ENCODE results near the gene SPECC1L.
"Not testable (repeated sequence)": the region's sequence is repeated elsewhere in the genome, so short reads cannot be mapped to it uniquely, and the experiment has no call there.

Gene SPECC1L

GRCh38 chr22:24231706-24232105, 38.9 kb upstream of the SPECC1L start:
- no peak for DNase-seq (ENCODE audit: low spot score)
- TF ChIP-seq, protein P1, sequence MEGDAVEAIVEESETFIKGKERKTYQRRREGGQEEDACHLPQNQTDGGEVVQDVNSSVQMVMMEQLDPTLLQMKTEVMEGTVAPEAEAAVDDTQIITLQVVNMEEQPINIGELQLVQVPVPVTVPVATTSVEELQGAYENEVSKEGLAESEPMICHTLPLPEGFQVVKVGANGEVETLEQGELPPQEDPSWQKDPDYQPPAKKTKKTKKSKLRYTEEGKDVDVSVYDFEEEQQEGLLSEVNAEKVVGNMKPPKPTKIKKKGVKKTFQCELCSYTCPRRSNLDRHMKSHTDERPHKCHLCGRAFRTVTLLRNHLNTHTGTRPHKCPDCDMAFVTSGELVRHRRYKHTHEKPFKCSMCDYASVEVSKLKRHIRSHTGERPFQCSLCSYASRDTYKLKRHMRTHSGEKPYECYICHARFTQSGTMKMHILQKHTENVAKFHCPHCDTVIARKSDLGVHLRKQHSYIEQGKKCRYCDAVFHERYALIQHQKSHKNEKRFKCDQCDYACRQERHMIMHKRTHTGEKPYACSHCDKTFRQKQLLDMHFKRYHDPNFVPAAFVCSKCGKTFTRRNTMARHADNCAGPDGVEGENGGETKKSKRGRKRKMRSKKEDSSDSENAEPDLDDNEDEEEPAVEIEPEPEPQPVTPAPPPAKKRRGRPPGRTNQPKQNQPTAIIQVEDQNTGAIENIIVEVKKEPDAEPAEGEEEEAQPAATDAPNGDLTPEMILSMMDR (IDR thresholded peaks at IDR 0.05; ENCODE audit: extremely low read depth, insufficient read depth, missing control alignments), result no peak
- in situ Hi-C loops (cut with MboI; ENCODE audit: low pct_unique_long_range_greater_than_20kb, low sequenced_read_pairs, unreplicated experiment), result no loop called here

GRCh38 chr22:24232124-24232523, 38.5 kb upstream of the SPECC1L start:
- DNase-seq (ENCODE audit: low spot score), result no peak
- TF ChIP-seq, protein P1 (IDR thresholded peaks at IDR 0.05; ENCODE audit: extremely low read depth, insufficient read depth, missing control alignments), result no peak
- in situ Hi-C loops (cut with MboI; ENCODE audit: low pct_unique_long_range_greater_than_20kb, low sequenced_read_pairs, unreplicated experiment), result no loop called here

DNA sequence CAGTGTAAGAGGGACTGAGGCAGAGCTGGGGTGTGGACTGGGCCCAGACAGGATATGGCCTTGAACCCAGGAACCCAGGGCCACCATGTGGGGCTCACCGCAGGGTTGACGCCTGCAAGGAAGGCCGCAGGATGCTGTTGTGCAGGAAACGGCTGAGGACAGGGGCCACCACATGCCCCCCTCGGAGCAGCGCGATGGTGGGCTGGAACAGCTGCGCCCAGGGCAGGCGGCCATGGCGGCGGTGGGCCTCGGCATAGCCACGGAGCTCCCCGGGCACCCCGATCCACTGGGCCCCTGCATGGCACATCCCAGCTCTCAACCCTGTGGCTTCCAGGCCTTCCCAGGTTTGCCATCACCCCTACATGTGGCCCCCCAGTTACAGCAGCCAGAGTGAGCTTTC, 37.9 kb upstream of the SPECC1L start:
- DNase-seq (ENCODE audit: low spot score), result no peak
- TF ChIP-seq, protein P1 (IDR thresholded peaks at IDR 0.05; ENCODE audit: extremely low read depth, insufficient read depth, missing control alignments), result no peak
- in situ Hi-C loops (cut with MboI; ENCODE audit: low pct_unique_long_range_greater_than_20kb, low sequenced_read_pairs, unreplicated experiment), result no loop called here

DNA sequence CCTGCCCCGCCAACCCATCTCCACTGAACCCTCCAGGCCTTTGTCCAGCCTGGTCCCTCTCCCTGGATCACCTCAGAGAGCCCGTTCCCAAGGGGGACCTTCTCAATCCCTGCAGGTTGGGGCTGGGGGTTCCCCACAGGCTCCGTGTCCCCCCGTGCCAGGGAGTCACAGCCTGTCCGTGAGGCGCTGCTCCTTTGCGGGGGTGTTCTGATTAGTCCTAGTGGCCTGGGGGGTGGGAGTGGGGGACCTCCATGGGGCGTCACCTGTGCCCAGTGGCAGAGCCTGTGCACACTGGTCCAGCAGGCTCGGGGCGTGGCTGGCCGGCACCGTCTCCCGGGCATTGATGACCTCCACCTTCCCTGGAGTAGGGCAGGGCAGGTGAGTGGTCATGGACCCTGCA, 37.4 kb upstream of the SPECC1L start:
- TF ChIP-seq, protein P1 (IDR thresholded peaks at IDR 0.05; ENCODE audit: extremely low read depth, insufficient read depth, missing control alignments), result no peak
- in situ Hi-C loops (cut with MboI; ENCODE audit: low pct_unique_long_range_greater_than_20kb, low sequenced_read_pairs, unreplicated experiment), result no loop called here
- DNase-seq (ENCODE audit: low spot score), result no peak

DNA sequence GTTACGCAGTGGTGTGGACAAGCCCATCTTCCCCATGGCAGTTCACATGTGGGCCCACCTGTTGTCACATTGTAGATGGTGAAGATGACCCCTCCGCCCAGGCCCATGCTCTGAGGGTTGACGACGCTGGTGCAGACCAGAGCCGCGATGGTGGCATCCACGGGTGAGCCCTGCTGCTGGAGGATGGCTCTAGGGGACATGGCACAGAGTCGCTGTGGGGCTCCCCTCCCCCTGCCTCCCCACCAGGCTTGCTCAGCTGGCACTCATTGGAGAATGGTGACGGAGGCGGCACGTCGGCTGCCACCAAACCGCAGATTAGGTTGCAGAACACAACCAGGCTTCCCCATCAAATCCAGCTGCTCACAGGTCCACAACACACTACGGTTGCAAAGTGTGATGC, 36.8 kb upstream of the SPECC1L start:
- in situ Hi-C loops (cut with MboI; ENCODE audit: low pct_unique_long_range_greater_than_20kb, low sequenced_read_pairs, unreplicated experiment), result no loop called here
- TF ChIP-seq, protein P1 (IDR thresholded peaks at IDR 0.05; ENCODE audit: extremely low read depth, insufficient read depth, missing control alignments), result no peak

GRCh38 chr22:24235315-24235714, 35.3 kb upstream of the SPECC1L start:
- TF ChIP-seq, protein P1 (IDR thresholded peaks at IDR 0.05; ENCODE audit: extremely low read depth, insufficient read depth, missing control alignments), result no peak
- in situ Hi-C loops (cut with MboI; ENCODE audit: low pct_unique_long_range_greater_than_20kb, low sequenced_read_pairs, unreplicated experiment), result no loop called here
- DNase-seq (ENCODE audit: low spot score), result no peak

More for the DNA sequence above, 36.8 kb upstream of the SPECC1L start:
- no peak for DNase-seq (ENCODE audit: low spot score)

DNA sequence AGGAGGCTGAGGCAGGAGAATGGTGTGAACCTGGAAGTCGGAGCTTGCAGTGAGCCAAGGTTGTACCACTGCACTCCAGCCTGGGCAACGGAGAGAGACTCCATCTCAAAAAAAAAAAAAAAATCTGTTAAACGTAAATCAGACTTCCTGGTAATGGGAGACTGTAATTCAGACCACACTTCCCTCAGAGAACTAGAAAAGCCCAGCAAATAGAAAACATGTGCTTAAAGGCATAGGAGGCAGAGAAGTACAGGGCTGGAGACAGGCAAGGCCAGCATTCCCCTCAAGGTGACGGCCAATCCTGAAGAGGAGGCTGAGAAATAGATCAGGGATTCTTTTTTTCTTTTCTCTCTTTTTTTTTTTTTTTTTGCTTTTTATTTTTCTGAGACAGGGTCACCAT, 34.0 kb upstream of the SPECC1L start:
- no peak for DNase-seq (ENCODE audit: low spot score)
- TF ChIP-seq, protein P1 (IDR thresholded peaks at IDR 0.05; ENCODE audit: extremely low read depth, insufficient read depth, missing control alignments), result no peak
- in situ Hi-C loops (cut with MboI; ENCODE audit: low pct_unique_long_range_greater_than_20kb, low sequenced_read_pairs, unreplicated experiment), result no loop called here

- in situ Hi-C loops (cut with MboI; ENCODE audit: low pct_unique_long_range_greater_than_20kb, low sequenced_read_pairs, unreplicated experiment); DNase-seq (ENCODE audit: low spot score): not testable (repeated sequence)
These were observed 32.4 kb upstream of the SPECC1L start for GRCh38 chr22:24238101-24238694.
